ENCODE results near the gene C1QTNF5.

Gene C1QTNF5

GRCh38 chr11:119367661-119368120 is 27.0 kb upstream of the C1QTNF5 start:
- peaks cover 26% of the 10 kb centered on the region for H3K4me1 ChIP-seq (ENCODE audit: insufficient read depth, low read length)
- no peaks in the 10 kb centered on the region for H3K36me3 ChIP-seq (ENCODE audit: insufficient read depth, low read length)
- no peak overlapping the region for H3K9ac ChIP-seq (ENCODE audit: low read depth, low read length)
- H3K9me3 ChIP-seq (ENCODE audit: control insufficient read depth, insufficient read depth, low read length) = no peaks in the 10 kb centered on the region

DNA sequence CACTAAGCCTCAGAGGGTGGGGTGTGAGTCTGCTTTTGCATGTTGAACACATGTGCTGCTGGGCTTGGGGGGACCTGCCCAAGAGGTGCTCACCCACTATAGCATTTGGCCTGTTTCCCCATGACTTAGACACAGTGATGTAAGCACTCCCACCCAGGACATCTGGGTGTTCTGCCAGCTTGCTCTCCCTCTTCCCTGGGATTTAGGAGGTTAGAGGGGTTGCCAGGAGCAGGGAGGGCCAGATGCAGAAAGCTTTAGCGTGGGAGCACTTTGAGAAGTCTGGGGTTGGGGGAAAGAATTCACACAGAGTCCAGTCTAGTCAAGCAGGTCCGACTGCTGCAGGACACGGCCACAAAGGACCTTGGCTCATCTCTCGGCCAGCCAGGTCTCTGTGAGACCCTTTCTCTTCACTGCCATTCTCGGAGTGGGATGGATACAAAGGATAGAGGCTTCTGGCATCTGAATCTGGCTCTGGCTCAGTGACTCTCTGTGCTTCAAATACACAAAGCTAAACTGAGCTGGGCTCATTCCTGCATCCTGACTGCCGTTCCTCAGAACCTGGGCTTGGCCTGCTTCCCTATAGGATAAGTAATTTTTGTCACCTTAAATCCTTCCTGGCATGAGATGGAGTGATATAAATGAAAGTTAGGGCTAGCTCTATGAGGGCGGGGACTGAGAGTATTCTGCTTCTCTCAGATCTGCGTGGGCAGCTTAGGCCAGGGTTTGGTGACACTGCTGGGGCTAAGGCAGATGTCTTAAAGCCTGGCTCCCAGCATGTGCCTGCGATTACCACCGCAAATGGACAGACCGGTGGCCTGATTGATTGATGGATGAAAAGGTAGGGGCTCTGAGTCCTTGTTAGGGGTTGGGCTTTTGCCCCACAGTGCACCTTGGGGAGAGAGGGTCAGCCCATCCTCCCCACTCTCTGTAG is 26.3 kb upstream of the C1QTNF5 start:
- Histone ChIP-seq H3K9me3 (ENCODE audit: control insufficient read depth, insufficient read depth, low read length) (no peaks in the 10 kb centered on the region), H3K4me1 (ENCODE audit: insufficient read depth, low read length) (peaks cover 33% of the 10 kb centered on the region), H3K9ac (ENCODE audit: low read depth, low read length) (no peak overlapping the region), H3K36me3 (ENCODE audit: insufficient read depth, low read length) (no peaks in the 10 kb centered on the region)

DNA sequence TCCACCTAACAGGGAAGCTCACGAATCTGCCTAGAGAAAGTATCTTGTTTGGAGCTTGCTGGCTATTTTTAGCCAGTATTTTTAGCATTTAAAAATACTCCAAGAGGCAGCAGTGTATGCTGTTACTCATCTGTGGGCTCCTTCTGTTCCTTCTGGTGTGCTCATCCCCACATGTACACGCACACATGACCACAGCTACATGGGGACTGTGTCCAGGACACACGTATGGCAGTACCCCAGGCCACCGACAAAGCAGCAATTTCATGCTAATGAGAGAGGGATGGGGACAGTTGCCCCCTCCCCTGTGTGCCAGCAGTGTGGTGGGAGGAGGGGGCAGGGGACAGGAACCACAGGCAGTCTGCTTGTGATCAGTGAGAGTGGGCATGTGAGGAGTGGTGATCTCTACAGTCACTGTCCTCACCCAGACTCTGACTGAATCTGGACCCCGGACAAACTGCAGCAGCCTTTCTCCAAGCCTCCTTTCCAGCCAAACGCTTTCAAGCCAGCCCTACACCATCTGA is 24.4 kb upstream of the C1QTNF5 start:
- Histone ChIP-seq H3K36me3 (ENCODE audit: insufficient read depth, low read length) (no peaks in the 10 kb centered on the region), H3K4me1 (ENCODE audit: insufficient read depth, low read length) (peaks cover 41% of the 10 kb centered on the region), H3K9me3 (ENCODE audit: control insufficient read depth, insufficient read depth, low read length) (no peaks in the 10 kb centered on the region), H3K9ac (ENCODE audit: low read depth, low read length) (no peak overlapping the region)

DNA sequence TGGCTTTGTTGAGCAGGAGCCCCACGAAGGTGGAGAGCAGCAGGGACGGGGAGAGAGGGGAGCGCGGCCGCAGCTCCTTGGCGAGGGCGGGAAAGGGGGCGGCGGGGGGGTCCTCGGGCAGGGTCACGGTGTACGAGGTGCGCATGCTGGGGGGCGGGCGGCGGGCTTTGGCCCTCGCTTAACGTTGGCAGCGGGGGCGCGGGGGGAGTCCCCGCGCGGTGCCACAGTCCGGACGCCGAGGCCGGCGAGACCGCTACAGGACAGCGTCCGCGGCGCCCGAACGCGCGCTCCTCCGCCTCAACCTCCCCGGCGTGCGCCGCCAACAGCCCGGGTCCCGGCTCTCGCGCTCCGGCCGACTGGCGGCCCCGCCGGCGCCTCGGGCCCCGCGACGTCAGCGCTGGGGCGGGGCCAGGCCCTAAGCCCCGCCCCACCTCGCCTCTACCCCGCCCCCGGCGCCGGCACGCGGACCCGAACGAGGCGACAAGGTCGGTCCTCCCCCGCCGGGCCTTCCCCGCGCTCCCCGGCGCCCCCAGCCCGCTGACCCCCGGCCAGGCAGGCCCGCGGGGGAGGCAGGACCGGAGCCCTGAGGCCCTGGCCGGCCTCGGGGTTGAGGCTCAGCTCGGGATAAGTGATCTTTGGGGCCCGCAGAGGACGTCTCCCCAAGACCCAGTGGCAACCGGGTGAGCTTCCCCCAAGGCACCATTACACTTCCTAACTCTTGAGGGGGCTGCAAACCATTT is 23.3 kb upstream of the C1QTNF5 start:
- Histone ChIP-seq H3K4me1 (ENCODE audit: insufficient read depth, low read length) (peaks cover 41% of the 10 kb centered on the region), H3K9ac (ENCODE audit: low read depth, low read length) (peak overlapping the region; percentile 30; the same call in 1 of the 2 replicates), H3K9me3 (ENCODE audit: control insufficient read depth, insufficient read depth, low read length) (no peaks in the 10 kb centered on the region), H3K36me3 (ENCODE audit: insufficient read depth, low read length) (no peaks in the 10 kb centered on the region)

DNA sequence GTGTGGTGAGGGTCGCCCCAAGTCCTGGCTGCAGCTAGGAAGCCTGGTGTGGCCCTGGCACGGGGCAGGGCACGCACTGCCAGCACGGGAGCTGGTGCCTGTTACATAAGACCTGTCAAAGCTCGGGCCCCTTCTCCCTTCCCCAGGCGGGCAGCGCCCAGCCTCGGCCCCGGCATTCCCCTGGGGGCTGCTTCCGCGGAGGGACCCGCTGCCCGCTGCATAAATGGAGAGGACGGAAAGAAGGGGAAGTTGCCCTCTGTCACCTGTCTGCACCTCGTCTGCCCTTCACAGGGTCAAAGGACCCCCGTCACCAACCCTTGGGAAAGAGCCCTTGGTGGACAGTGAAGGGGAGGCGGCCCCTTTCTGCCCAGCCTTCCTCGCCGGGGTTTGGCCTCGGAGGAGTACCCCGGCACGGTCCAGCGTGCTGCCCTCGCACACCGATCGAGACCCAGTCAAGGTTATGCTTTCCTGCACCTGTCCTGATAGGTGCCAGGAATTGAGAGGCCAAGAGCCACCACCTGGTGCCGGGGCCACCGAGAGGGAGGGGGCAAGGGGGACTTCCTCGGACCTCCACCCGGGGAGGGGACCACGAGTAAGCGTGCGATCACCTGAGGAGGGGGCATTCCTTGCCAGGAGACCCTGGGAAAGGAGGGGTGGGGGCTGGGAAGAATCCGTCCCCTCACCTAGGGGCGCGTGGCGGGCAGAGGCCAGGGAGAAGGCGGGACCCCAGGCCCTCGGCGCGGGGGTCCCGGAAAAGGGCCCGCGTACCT is 22.6 kb upstream of the C1QTNF5 start:
- Histone ChIP-seq H3K36me3 (ENCODE audit: insufficient read depth, low read length) (no peaks in the 10 kb centered on the region), H3K9me3 (ENCODE audit: control insufficient read depth, insufficient read depth, low read length) (no peaks in the 10 kb centered on the region), H3K4me1 (ENCODE audit: insufficient read depth, low read length) (peaks cover 39% of the 10 kb centered on the region), H3K9ac (ENCODE audit: low read depth, low read length) (peak overlapping the region; percentile 30; the same call in 1 of the 2 replicates)

DNA sequence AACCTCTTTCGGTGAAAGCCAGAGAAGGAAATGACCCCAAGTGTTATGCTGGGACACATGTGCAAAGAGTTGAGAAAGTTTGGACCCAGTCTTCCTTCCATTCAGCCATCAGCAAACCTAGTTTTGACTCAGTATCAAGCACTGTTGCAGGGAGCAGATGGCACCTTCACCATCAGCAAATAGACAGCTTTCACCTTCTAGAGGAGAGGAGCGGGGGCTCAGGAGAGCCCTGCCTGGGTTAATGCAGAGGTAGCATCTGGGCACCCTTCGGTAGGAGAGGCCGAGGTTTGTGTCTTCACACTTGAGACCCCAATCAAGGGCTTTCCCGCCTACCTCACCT is 22.0 kb upstream of the C1QTNF5 start:
- H3K36me3 ChIP-seq (ENCODE audit: insufficient read depth, low read length) = no peaks in the 10 kb centered on the region
- H3K4me1 ChIP-seq (ENCODE audit: insufficient read depth, low read length) = peaks cover 35% of the 10 kb centered on the region
- H3K9ac ChIP-seq (ENCODE audit: low read depth, low read length) = no peak overlapping the region
- no peaks in the 10 kb centered on the region for H3K9me3 ChIP-seq (ENCODE audit: control insufficient read depth, insufficient read depth, low read length)

DNA sequence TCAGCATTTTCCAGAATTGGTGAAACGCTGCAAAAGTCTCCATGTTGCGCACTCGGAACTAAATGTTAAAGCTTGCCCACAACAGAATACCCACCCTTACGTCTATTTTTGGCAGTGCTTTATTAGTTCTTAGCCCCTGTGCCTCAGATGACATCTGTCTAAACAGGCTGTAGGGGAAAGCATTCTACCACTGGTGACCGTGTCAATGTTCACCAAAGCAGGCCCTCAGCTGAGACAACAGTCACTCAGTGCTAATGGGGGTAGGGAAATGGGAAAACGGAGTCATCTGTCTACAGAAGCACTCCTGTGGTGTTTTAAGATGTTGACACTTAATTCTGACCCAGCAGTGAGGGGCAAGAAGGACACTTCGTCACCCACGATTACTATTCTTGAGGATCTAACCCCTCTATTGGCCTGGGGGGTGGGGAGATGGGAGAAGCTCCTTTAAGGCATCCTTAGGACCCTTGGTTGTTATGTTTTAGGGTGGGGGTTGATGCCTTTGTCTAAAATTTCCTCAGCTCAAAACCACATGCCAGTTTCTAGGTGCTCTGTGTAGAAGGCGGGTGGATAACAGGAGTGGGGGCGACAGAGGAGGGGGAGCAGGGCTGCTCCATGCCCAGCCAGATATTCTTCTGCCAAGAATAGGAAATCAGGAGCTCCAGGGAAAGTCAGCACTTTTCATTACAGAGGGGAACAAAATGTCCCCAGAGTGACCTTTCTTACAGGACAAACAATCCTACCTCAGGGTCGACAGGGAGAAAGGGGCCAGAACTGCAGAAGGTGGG is 21.4 kb upstream of the C1QTNF5 start:
- Histone ChIP-seq H3K9ac (ENCODE audit: low read depth, low read length) (no peak overlapping the region), H3K36me3 (ENCODE audit: insufficient read depth, low read length) (no peaks in the 10 kb centered on the region), H3K9me3 (ENCODE audit: control insufficient read depth, insufficient read depth, low read length) (no peaks in the 10 kb centered on the region), H3K4me1 (ENCODE audit: insufficient read depth, low read length) (peaks cover 35% of the 10 kb centered on the region)

GRCh38 chr11:119361056-119361787 is 20.5 kb upstream of the C1QTNF5 start:
- H3K36me3 ChIP-seq (ENCODE audit: insufficient read depth, low read length) = no peaks in the 10 kb centered on the region
- no peaks in the 10 kb centered on the region for H3K9me3 ChIP-seq (ENCODE audit: control insufficient read depth, insufficient read depth, low read length)
- H3K9ac ChIP-seq (ENCODE audit: low read depth, low read length) = no peak overlapping the region; the same call in 1 of the 2 replicates
- H3K4me1 ChIP-seq (ENCODE audit: insufficient read depth, low read length) = peaks cover 35% of the 10 kb centered on the region

DNA sequence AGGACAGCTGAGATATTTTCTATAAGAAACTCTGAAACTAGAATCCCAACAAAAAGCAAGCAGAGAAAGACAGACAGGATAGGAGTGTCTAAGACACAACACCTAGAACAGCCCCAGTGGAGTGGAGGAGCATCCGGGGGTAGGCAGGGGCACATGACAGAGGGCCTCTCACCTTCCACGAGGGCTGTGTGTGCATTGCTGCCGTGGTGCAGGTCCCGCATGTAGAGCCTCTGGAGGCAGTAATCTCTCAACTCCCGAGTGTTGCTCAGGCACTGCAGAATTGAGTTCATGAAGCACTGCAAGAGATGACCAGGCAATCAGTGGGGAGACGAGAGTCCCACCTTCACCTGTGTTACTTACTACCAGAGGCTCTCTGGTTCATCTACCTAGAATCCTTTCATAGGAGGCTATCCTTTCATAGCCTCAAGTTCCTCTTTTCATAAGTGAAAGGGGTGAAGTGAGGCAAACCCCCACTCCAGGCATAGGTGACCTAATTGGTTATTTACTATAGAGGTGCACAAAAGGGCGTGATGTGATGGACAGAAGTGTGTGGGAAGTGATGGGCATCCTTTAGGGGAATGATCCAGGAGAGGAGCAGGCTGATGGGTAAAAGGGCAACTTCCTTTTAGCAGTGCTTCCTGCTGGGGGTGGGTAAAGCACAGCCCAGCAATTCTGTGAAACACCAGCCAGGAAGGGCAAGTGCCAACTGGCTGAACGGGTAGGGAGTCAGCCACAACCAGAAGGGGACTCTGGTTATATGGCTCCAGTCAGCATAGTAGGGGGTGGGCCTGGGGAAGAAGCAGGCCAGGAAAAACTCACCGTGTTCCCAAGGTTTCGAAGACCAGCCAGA is 18.9 kb upstream of the C1QTNF5 start:
- H3K36me3 ChIP-seq (ENCODE audit: insufficient read depth, low read length) = no peaks in the 10 kb centered on the region
- no peak overlapping the region for H3K9ac ChIP-seq (ENCODE audit: low read depth, low read length)
- no peaks in the 10 kb centered on the region for H3K9me3 ChIP-seq (ENCODE audit: control insufficient read depth, insufficient read depth, low read length)
- peaks cover 28% of the 10 kb centered on the region for H3K4me1 ChIP-seq (ENCODE audit: insufficient read depth, low read length)

DNA sequence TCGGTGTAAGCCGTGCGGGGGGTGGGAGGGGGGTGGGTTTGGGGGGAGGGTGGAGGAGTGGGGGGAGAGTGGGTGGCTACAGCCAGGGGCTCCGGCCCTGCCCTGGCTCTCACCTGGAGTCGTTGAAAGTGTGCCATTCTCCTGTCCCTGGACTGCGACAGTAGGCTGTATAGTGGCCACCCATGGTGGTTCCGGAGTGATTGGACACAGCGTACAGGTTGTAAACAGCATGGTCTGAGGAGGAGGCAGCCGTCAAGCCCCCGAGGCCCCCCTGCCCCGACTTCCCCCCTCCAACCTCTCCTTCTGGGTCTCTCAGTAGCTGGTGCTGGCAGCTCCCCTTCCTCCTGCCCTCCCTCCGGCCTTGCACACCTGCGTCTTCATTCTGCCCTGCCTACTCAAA is 16.4 kb upstream of the C1QTNF5 start:
- peaks cover 20% of the 10 kb centered on the region for H3K4me1 ChIP-seq (ENCODE audit: insufficient read depth, low read length)
- H3K36me3 ChIP-seq (ENCODE audit: insufficient read depth, low read length) = no peaks in the 10 kb centered on the region
- H3K9ac ChIP-seq (ENCODE audit: low read depth, low read length) = no peak overlapping the region
- no peaks in the 10 kb centered on the region for H3K9me3 ChIP-seq (ENCODE audit: control insufficient read depth, insufficient read depth, low read length)

GRCh38 chr11:119356349-119357031 is 15.8 kb upstream of the C1QTNF5 start:
- Histone ChIP-seq H3K9ac (ENCODE audit: low read depth, low read length) (peak overlapping the region; percentile 76), H3K9me3 (ENCODE audit: control insufficient read depth, insufficient read depth, low read length) (no peaks in the 10 kb centered on the region), H3K4me1 (ENCODE audit: insufficient read depth, low read length) (peaks cover 14% of the 10 kb centered on the region), H3K36me3 (ENCODE audit: insufficient read depth, low read length) (no peaks in the 10 kb centered on the region)

Measured in ES-I3 (cell line).